Fibroblast of pulmonary artery (primary cell): Measurements from ENCODE around the gene PRKCE.

ENCODE experiments used
- DNase-seq: peaks from one replicate; pipeline ENCODE4 v3.0.0-alpha.2; 2010; ENCODE audit warnings: low read depth
- H3K4me3 ChIP-seq: replicated peaks from 2 replicates; pipeline ENCODE4 v1.5.1; 2011; ENCODE audit warnings: low read depth, mild to moderate bottlenecking, control low read depth, low read length, moderate library complexity
- TF ChIP-seq, protein P1 (sequence below): IDR thresholded peaks from 2 replicates; pipeline ENCODE4 v1.5.1; 2011; ENCODE audit warnings: mild to moderate bottlenecking, control low read depth, low read length, inconsistent platforms; ENCODE audit errors: missing control alignments

The PRKCE gene

GRCh38 chr2:46003903-46004473, 352.5 kb downstream of the PRKCE start:
- no peak for DNase-seq
- H3K4me3 ChIP-seq, result no peak overlapping the region
- TF ChIP-seq, protein P1, sequence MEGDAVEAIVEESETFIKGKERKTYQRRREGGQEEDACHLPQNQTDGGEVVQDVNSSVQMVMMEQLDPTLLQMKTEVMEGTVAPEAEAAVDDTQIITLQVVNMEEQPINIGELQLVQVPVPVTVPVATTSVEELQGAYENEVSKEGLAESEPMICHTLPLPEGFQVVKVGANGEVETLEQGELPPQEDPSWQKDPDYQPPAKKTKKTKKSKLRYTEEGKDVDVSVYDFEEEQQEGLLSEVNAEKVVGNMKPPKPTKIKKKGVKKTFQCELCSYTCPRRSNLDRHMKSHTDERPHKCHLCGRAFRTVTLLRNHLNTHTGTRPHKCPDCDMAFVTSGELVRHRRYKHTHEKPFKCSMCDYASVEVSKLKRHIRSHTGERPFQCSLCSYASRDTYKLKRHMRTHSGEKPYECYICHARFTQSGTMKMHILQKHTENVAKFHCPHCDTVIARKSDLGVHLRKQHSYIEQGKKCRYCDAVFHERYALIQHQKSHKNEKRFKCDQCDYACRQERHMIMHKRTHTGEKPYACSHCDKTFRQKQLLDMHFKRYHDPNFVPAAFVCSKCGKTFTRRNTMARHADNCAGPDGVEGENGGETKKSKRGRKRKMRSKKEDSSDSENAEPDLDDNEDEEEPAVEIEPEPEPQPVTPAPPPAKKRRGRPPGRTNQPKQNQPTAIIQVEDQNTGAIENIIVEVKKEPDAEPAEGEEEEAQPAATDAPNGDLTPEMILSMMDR, result no peak

DNA sequence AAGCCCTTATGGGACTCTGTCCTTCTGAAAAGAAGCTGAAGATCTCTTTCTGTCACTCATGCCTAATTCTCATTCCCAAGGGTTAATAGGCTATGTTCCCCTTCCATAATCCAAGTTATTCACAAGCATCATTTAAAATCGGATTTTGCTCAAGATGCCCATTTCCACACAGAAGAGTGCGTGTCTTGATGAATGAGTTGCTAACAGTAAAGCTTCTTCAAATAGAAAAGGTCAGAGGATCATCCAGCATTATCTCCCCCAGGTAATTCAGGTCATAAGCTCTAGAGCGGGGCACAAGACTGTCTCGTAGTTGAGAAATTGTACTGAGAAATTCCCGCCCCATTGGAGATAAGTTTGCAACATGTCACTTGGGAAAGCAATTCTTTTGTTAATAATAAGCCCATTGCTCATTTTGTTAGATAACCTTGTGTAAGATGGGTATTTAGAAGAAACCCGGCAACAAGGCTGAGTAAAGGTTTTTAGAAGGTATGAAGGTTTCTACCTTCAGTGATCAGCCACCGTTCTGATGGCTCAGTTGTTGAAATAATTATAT, 355.1 kb downstream of the PRKCE start:
- H3K4me3 ChIP-seq, result no peak overlapping the region
- no peak for DNase-seq
- TF ChIP-seq, protein P1, result no peak

DNA sequence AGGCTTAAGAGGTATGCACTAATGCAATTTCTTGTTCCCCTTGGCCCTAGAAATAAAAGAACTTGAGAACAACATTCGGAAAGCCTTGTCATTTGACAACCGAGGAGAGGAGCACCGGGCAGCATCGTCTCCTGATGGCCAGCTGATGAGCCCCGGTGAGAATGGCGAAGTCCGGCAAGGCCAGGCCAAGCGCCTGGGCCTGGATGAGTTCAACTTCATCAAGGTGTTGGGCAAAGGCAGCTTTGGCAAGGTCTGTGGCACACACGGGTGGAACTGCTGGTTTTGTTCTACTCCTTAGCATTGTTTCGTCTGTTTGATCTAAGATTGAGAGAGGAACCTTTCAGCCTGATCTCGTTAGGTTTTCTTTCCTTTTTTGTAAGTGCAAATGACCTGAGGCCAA, 355.9 kb downstream of the PRKCE start:
- TF ChIP-seq, protein P1, result no peak
- no peak for DNase-seq

GRCh38 chr2:46008091-46008870, 356.8 kb downstream of the PRKCE start:
- no peak overlapping the region for H3K4me3 ChIP-seq
- peak; percentile 27 for DNase-seq
- TF ChIP-seq, protein P1, result no peak

More for the DNA sequence above, 355.9 kb downstream of the PRKCE start:
- H3K4me3 ChIP-seq, result no peak overlapping the region

GRCh38 chr2:46009315-46009714, 357.8 kb downstream of the PRKCE start:
- TF ChIP-seq, protein P1, result no peak
- H3K4me3 ChIP-seq, result no peak overlapping the region
- DNase-seq, result no peak

GRCh38 chr2:46009772-46010171, 358.3 kb downstream of the PRKCE start:
- TF ChIP-seq, protein P1, result no peak
- no peak overlapping the region for H3K4me3 ChIP-seq
- no peak for DNase-seq
